GM12874 (cell line): ENCODE data around the gene OR5AN1.

Experiments
- CTCF ChIP-seq: IDR thresholded peaks from 2 replicates; pipeline ENCODE4 v1.5.1; 2011; ENCODE audit warnings: low read depth, mild to moderate bottlenecking, control low read depth, low read length, moderate library complexity; ENCODE audit not compliant: insufficient read depth

OR5AN1 gene

GRCh38 chr11:59365232-59366018, 6.7 kb downstream of the OR5AN1 start:
- no peak for TF ChIP-seq CTCF

- no peak for TF ChIP-seq CTCF
These were observed 9.7 kb downstream of the OR5AN1 start for GRCh38 chr11:59368238-59369022.

- no peak for TF ChIP-seq CTCF
These were observed 21.8 kb downstream of the OR5AN1 start for GRCh38 chr11:59380263-59381059.

- TF ChIP-seq CTCF: no peak
These were observed 35.5 kb downstream of the OR5AN1 start for GRCh38 chr11:59394186-59394585.

- no peak for TF ChIP-seq CTCF
These were observed 42.0 kb downstream of the OR5AN1 start for GRCh38 chr11:59400461-59401261.

GRCh38 chr11:59401262-59401552, 42.5 kb downstream of the OR5AN1 start:
- TF ChIP-seq CTCF: no peak

- TF ChIP-seq CTCF: no peak
These were observed 44.9 kb downstream of the OR5AN1 start for GRCh38 chr11:59403546-59403945.
